Adrenal gland (tissue), 12 donors: ENCODE data around the gene DIP2C. TPM values are rescaled to one million over a fixed set of nuclear protein-coding genes. Genes with fewer than 3 reads are reported as not detected.

Experiments used
- DNase-seq, 7 donors: peaks; one replicate each; pipeline ENCODE4 v3.0.0-alpha.2; 2019 to 2020
- H3K27ac ChIP-seq, 5 donors: fragments of 200-600 bp; sonication (generic) in 4 of 5; 1 replicate in 3 of 5; 2 replicates in 2 of 5; pipeline versions ENCODE4 v1.5.1 to v1.8.0; 2016 to 2020; ENCODE audit warnings: mild to moderate bottlenecking in 1 of 5
- H3K27me3 ChIP-seq: fragments of 200-600 bp; 2 replicates; pipeline ENCODE4 v1.8.0; 2021
- H3K36me3 ChIP-seq, 2 donors: fragments of 200-600 bp; replicated peaks in 1 of 2; 1 replicate in 1 of 2; 2 replicates in 1 of 2; pipeline versions ENCODE4 v1.5.1 to v1.8.0; 2018 to 2022
- H3K4me1 ChIP-seq, 2 donors: fragments of 200-600 bp; replicated peaks in 1 of 2; 1 replicate in 1 of 2; 2 replicates in 1 of 2; pipeline versions ENCODE4 v1.5.1 to v1.8.0; 2018 to 2021
- H3K4me3 ChIP-seq, 4 donors: fragments of 200-600 bp; sonication (generic) in 3 of 4; one replicate each; pipeline ENCODE4 v1.5.1; 2016 to 2018
- H3K9me3 ChIP-seq, 3 donors: fragments of 200-600 bp; sonication (generic) in 1 of 3; replicated peaks in 1 of 3; 1 replicate in 2 of 3; 2 replicates in 1 of 3; pipeline versions ENCODE4 v1.5.1 to v1.8.0; 2016 to 2021
- POLR2A ChIP-seq, 2 donors: fragments of 450-650 bp; IDR thresholded peaks; one replicate each; pipeline ENCODE4 v1.6.1; 2017; ENCODE audit warnings: antibody characterized with exemption in 2 of 2, mild to moderate bottlenecking in 2 of 2, moderate library complexity in 1 of 2
- WGBS, 4 donors: extraction: QIAGEN DNeasy Blood & Tissue Kit in 2 of 4; methylation state at CpG; one replicate each; pipeline versions ENCODE4 v1.1.5 to v1.1.7; 2013 to 2017; 5-methylcytosine and 5-hydroxymethylcytosine counted together
- intact Hi-C, 2 donors: fragments of 100-400 bp; cut with DNase I; formaldehyde crosslinking; loops; one replicate each; pipeline versions ENCODE4 v1.14.1 to v1.15.0; 2022 to 2023
- polyA plus RNA-seq, 3 donors: library from polyadenylated mRNA; stranded (reverse); fragments of 200-250 nt in 2 of 3; fragments of 350-450 nt in 1 of 3; fragmentation: Illumina TruSeq in 1 of 3; extraction: RNeasy Lipid Tissue Mini Kit (QIAGEN cat#74804) in 1 of 3; gene quantifications; one replicate each; pipeline ENCODE4 v1.2.3, GENCODE V29; 2013 to 2014
- total RNA-seq, 9 donors: library from RNA; depleted of rRNA in 4 of 9; stranded (reverse); fragments of >200 nt in 4 of 9; fragments of 120-200 nt in 1 of 9; fragmentation: NEBNext Ultra II Directional in 1 of 9; extraction: Animal tissue kit (Norgen Biotek cat#: 25700) in 1 of 9; gene quantifications; one replicate each; pipeline versions ENCODE4 v1.1.0 to v1.2.4, GENCODE V29; 2013 to 2023
- TF ChIP-seq, protein P1 (sequence below), 6 experiments: fragments of 450-650 bp in 4 of 6; fragments of 200-600 bp in 2 of 6; sonication (generic) in 1 of 6; IDR thresholded peaks; 1 replicate in 5 of 6; 2 replicates in 1 of 6; pipeline versions ENCODE4 v1.5.1 to v1.8.0; 2016 to 2021; ENCODE audit warnings: antibody characterized with exemption in 6 of 6, mild to moderate bottlenecking in 2 of 6, moderate library complexity in 1 of 6
- donor health status: healthy with polysubstance abuse.
- donor health status: Bipolar disorder and iron deficiency.
- donor health status: DM: yes; HTN: yes; CAD: no.
- donor health status: DM: no; HTN: no; CAD: no.
- donor health status: DM: no; HTN: no; CAD: no.
- donor health status: DM: yes; HTN: yes; CAD: no.

Gene DIP2C
- total and polyA plus RNA-seq, 12 donors, result 4.8 to 23.9 (median 19.7) TPM

DNA sequence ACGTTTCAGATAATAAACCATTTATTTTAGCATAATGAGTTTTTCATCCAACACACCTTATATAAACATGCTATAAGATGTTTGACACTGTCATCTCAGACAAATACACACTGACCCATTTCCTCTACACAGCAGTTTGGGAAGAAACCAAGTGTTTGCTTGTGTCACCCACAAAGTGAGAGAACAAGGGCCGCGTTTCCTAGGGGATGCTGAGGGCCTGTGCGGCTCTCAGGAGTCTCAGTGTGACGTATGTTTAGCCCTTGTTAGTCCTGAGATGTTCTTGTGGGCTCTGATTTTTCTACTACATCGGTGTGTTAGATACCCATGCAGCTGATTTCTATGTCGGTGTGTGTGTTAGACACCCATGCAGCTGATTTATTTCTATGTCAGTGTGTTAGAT is 266.3 kb downstream of the DIP2C start:
- TF ChIP-seq, protein P1, sequence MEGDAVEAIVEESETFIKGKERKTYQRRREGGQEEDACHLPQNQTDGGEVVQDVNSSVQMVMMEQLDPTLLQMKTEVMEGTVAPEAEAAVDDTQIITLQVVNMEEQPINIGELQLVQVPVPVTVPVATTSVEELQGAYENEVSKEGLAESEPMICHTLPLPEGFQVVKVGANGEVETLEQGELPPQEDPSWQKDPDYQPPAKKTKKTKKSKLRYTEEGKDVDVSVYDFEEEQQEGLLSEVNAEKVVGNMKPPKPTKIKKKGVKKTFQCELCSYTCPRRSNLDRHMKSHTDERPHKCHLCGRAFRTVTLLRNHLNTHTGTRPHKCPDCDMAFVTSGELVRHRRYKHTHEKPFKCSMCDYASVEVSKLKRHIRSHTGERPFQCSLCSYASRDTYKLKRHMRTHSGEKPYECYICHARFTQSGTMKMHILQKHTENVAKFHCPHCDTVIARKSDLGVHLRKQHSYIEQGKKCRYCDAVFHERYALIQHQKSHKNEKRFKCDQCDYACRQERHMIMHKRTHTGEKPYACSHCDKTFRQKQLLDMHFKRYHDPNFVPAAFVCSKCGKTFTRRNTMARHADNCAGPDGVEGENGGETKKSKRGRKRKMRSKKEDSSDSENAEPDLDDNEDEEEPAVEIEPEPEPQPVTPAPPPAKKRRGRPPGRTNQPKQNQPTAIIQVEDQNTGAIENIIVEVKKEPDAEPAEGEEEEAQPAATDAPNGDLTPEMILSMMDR (IDR thresholded peaks at IDR 0.05), result no peak
- TF ChIP-seq POLR2A (IDR thresholded peaks at IDR 0.05), result no peak
- no peak for DNase-seq
- Histone ChIP-seq H3K27me3 (no peaks in the 10 kb centered on the region), H3K27ac (no peak overlapping the region), H3K4me3 (no peak overlapping the region), H3K36me3 (peaks cover 0 to 3% of the 10 kb centered on the region in 2 donors), H3K9me3 (no peaks in the 10 kb centered on the region), H3K4me1 (no peaks in the 10 kb centered on the region)
- WGBS, 4 donors, result 89 to 95% (median 93%) methylated on average over 7 of the region's 7 CpGs
- intact Hi-C loops, result no loop called here

- intact Hi-C loops, result no loop called here
- Histone ChIP-seq H3K36me3 (peaks cover 0 to 3% of the 10 kb centered on the region in 2 donors), H3K27me3 (no peaks in the 10 kb centered on the region), H3K9me3 (no peaks in the 10 kb centered on the region), H3K4me3 (no peak overlapping the region), H3K4me1 (no peaks in the 10 kb centered on the region), H3K27ac (no peak overlapping the region)
- no peak for DNase-seq
- WGBS, 4 donors, result 80 to 90% (median 88%) methylated on average over 8 to 14 of the region's 14 CpGs
- TF ChIP-seq POLR2A (IDR thresholded peaks at IDR 0.05), result no peak
- TF ChIP-seq, protein P1 (IDR thresholded peaks at IDR 0.05), result no peak
Observed at GRCh38 chr10:422675-423074, 266.8 kb downstream of the DIP2C start.

DNA sequence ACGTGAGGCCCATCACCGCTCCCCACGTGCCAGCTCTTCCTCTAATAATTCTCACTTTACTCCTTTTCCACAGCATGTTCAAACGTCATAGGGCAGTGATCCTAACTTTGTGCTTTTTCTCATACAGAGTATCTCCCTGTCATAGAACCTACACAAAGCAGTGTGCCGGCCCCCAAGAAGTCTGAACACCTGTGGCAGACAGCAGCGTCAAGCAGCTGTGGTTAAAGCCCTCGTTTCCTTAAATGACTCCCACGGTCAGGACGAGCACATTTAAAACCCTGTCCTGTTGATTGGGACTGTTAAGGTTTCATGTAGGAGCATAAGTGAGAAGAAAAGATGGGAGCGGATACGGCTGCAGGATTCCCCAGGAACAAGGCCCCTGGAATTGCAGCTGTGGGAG is 267.2 kb downstream of the DIP2C start:
- WGBS, 4 donors, result 91 to 93% (median 92%) methylated on average over 11 of the region's 11 CpGs
- Histone ChIP-seq H3K27ac (no peak overlapping the region), H3K4me1 (no peaks in the 10 kb centered on the region), H3K4me3 (no peak overlapping the region), H3K36me3 (peaks cover 0 to 3% of the 10 kb centered on the region in 2 donors), H3K9me3 (no peaks in the 10 kb centered on the region), H3K27me3 (no peaks in the 10 kb centered on the region)
- DNase-seq, result no peak
- intact Hi-C loops, result no loop called here
- TF ChIP-seq POLR2A (IDR thresholded peaks at IDR 0.05), result no peak

DNA sequence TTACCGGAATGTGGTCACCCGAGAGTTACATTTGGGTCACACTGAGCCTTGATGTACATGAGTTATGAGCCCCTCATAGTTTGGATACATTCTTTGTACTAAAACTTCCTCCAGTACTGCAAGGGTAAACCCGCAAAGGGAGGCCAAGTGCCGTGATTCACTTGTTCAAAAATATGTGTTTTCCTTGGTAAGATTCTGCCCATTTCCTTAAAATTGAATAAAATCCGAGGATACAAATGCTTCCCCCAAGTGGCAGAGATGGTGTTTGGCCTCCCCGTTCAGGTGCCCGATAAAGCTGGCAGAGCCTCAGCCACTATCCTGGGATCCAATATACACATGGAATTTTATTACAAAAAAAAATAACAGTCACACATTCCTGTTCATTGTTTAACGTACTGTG is 268.3 kb downstream of the DIP2C start:
- peaks cover 0 to 3% of the 10 kb centered on the region in 2 donors for H3K36me3 ChIP-seq
- 34 to 55% (median 44%) methylated on average over 8 of the region's 8 CpGs for WGBS, 4 donors

More for the DNA sequence above, 268.3 kb downstream of the DIP2C start:
- intact Hi-C loops, result no loop called here
- H3K27ac ChIP-seq, result peak overlapping the region in 4 of 5 donors; percentile 40 to 83 (median 78)
- H3K4me1 ChIP-seq, result no peaks in the 10 kb centered on the region
- H3K27me3 ChIP-seq, result no peaks in the 10 kb centered on the region
- no peak for TF ChIP-seq POLR2A (IDR thresholded peaks at IDR 0.05)
- TF ChIP-seq, protein P1 (IDR thresholded peaks at IDR 0.05), result peak in 2 of 6 experiments; percentile 11 to 15
- no peaks in the 10 kb centered on the region for H3K9me3 ChIP-seq
- H3K4me3 ChIP-seq, result no peak overlapping the region
- peak in 2 of 7 donors; percentile 21 to 34 for DNase-seq
